Activated T-helper 17 cell treated with anti-CD3 and anti-CD28 coated beads, Interleukin-2, amount 50 U/mL, for 72 hours (primary cell): Measurements from ENCODE around the gene NRXN2. TPM values are rescaled to one million over a fixed set of nuclear protein-coding genes. Genes with fewer than 3 reads are reported as not detected.

Source experiments
- ATAC-seq: fragments of 150-1000 bp; cut with Tn5 transposase; replicated peaks from 2 replicates; pipeline ENCODE4 v1.10.0; 2021; ENCODE audit warnings: mild to moderate bottlenecking, moderate library complexity
- H3K27ac Mint-ChIP-seq: one replicate; pipeline ENCODE4 v1.8.0; 2022; ENCODE audit warnings: mixed read lengths
- H3K27me3 Mint-ChIP-seq: one replicate; pipeline ENCODE4 v1.8.0; 2022; ENCODE audit warnings: mixed read lengths
- H3K36me3 Mint-ChIP-seq: one replicate; pipeline ENCODE4 v1.8.0; 2022; ENCODE audit warnings: low read depth, mild to moderate bottlenecking, mixed read lengths
- H3K4me1 Mint-ChIP-seq: one replicate; pipeline ENCODE4 v1.8.0; 2022; ENCODE audit warnings: mixed read lengths
- H3K4me3 Mint-ChIP-seq: one replicate; pipeline ENCODE4 v1.8.0; 2022; ENCODE audit warnings: mild to moderate bottlenecking, mixed read lengths
- H3K9me3 Mint-ChIP-seq: one replicate; pipeline ENCODE4 v1.8.0; 2022; ENCODE audit warnings: mixed read lengths
- total RNA-seq, 2 donors: library from RNA; stranded (reverse); gene quantifications; one replicate each; pipeline ENCODE4 v1.2.3, GENCODE V29; 2022

The NRXN2 gene
- total RNA-seq, 2 donors from 2014 or later = 0.11 to 1.2 TPM

- H3K27me3 Mint-ChIP-seq = no peaks in the 10 kb centered on the region
- no peaks in the 10 kb centered on the region for H3K36me3 Mint-ChIP-seq
- H3K4me3 Mint-ChIP-seq = no peak overlapping the region
- H3K9me3 Mint-ChIP-seq = no peaks in the 10 kb centered on the region
- peaks cover 4% of the 10 kb centered on the region for H3K4me1 Mint-ChIP-seq
- no peak for ATAC-seq
- H3K27ac Mint-ChIP-seq = no peak overlapping the region
These were observed 30.0 kb upstream of the NRXN2 start for GRCh38 chr11:64753019-64753379.

DNA sequence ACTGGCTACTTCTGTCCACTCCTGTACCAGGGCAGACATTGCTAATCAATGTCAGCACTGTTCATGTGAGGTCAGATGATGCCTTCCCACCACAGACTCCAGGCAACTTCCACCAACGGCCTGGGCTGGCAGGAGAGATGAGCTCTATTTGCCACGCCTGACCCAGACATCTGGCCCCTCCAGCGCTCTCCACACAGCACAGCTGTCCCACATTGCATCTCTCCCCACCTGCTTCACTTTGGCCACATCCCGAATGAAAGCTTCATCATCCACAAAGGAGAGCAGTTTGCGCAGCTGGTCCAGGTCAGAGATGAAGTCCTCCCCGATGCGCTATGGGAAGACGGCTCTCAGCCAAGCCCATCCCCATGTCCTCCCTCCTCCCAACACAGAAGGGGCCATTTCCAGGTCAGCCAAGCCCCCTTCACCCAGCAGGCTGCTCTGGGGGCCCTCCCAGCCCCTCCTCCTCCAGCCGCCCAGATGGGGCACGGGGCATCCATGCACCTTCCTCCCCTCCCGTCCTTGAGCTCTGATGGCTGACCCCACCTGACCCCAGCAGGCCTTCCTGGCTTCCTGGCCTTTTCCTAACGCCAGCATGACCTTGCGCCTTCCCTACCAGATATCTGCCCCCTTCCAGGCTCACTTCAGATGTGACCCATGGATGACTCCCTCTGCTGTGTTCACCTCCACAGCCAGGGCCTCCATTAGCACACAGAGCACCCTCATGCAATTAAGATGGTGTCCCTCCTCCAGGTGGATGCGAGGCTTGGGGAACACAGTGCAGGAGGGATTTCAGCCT is 29.4 kb upstream of the NRXN2 start:
- no peak for ATAC-seq
- Mint-ChIP-seq H3K27ac (no peak overlapping the region), H3K36me3 (no peaks in the 10 kb centered on the region), H3K27me3 (no peaks in the 10 kb centered on the region), H3K4me1 (peaks cover 4% of the 10 kb centered on the region), H3K4me3 (no peak overlapping the region), H3K9me3 (no peaks in the 10 kb centered on the region)

- H3K27me3 Mint-ChIP-seq = no peaks in the 10 kb centered on the region
- no peaks in the 10 kb centered on the region for H3K9me3 Mint-ChIP-seq
These were observed 28.6 kb upstream of the NRXN2 start for GRCh38 chr11:64751580-64751979.

DNA sequence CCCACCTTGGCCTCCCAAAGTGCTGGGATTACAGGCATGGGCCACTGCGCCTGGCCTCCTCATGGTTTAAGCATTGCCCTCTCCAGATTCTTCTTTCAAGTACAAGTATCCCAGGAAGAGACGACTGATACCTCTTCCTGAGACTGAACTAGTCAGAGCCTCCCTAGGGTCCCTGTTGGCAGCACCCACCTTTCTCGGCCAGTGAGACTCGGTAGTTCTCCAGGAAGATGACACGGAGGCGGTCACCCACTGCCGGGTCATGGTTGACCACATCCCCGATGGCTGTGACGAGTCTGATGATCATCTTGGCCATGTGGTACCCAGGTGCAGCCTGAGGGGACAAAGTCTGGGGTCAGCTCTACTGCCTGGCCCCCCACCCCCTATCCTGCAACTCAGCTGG is 28.1 kb upstream of the NRXN2 start:
- Mint-ChIP-seq H3K36me3 (no peaks in the 10 kb centered on the region), H3K4me1 (peaks cover 4% of the 10 kb centered on the region), H3K27ac (no peak overlapping the region), H3K9me3 (no peaks in the 10 kb centered on the region), H3K4me3 (no peak overlapping the region), H3K27me3 (no peaks in the 10 kb centered on the region)
- no peak for ATAC-seq

More at GRCh38 chr11:64751580-64751979, 28.6 kb upstream of the NRXN2 start:
- Mint-ChIP-seq H3K4me3 (no peak overlapping the region), H3K36me3 (no peaks in the 10 kb centered on the region), H3K4me1 (peaks cover 4% of the 10 kb centered on the region), H3K27ac (no peak overlapping the region)
- no peak for ATAC-seq

DNA sequence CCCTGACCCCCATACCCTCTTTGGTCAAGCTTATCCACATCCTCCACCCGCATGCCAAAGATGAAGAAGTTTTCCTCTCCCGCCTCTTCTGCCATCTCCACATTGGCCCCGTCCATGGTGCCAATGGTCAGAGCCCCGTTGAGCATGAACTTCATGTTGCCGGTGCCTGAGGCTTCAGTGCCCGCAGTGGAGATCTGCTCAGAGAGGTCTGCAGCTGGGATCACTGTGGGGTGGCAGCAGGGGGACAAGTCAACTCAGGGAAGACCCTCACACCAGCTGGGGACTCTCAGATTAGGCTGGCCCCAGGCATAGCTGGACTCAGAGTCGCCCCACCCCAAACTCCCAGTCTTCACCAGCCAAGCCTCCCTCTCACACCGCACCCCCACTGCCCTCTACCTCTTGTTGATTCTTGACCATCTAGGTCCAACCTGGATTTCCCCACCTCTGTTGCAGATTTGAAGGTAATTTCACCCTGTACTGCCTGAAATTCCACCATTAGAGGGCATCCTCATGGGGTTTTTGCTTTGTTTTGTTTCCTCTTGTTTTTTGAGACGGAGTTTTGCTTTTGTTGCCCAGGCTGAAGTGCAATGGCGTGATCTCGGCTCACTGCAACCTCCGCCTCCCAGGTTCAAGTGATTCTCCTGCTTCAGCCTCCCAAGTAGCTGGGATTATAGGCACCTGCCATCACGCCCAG is 27.5 kb upstream of the NRXN2 start:
- no peak overlapping the region for H3K27ac Mint-ChIP-seq
- no peaks in the 10 kb centered on the region for H3K9me3 Mint-ChIP-seq
- ATAC-seq = no peak
- no peak overlapping the region for H3K4me3 Mint-ChIP-seq
- peaks cover 4% of the 10 kb centered on the region for H3K4me1 Mint-ChIP-seq
- no peaks in the 10 kb centered on the region for H3K36me3 Mint-ChIP-seq
- no peaks in the 10 kb centered on the region for H3K27me3 Mint-ChIP-seq

DNA sequence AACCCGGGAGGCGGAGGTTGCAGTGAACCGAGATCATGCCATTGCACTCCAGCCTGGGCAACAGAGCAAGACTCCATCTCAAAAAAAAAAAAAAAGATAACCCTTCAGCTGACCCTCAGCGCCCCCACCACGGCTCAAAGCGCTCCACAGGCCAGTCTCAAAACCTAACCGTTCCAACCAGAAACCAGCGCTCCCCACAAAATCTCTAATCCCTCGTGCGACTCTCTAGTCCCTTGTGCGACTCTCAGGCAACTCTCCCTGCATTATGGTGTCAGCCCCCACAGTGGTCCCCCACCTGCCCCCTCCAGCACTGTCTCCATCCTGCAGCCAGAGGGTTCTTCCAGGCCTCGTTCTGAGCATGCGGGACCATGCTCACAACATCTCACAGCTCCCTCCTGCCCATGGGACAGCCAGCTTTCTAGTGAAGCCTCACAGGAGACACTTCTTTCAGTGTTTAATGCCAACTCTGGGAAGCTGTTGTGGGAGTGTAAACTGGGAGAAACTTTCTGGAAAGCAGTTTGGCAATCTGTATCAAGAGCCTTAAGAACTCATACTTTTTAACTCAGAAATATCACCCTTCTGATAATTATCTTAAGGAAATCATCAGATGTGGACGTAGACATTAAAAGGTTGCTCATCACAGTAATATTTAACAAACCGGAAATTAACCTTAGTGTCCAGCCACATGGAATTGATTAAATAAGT is 25.1 kb upstream of the NRXN2 start:
- H3K36me3 Mint-ChIP-seq = no peaks in the 10 kb centered on the region
- no peak overlapping the region for H3K27ac Mint-ChIP-seq
- H3K27me3 Mint-ChIP-seq = no peaks in the 10 kb centered on the region
- peaks cover 13% of the 10 kb centered on the region for H3K4me1 Mint-ChIP-seq
- no peak overlapping the region for H3K4me3 Mint-ChIP-seq
- no peak for ATAC-seq
- H3K9me3 Mint-ChIP-seq = no peaks in the 10 kb centered on the region

DNA sequence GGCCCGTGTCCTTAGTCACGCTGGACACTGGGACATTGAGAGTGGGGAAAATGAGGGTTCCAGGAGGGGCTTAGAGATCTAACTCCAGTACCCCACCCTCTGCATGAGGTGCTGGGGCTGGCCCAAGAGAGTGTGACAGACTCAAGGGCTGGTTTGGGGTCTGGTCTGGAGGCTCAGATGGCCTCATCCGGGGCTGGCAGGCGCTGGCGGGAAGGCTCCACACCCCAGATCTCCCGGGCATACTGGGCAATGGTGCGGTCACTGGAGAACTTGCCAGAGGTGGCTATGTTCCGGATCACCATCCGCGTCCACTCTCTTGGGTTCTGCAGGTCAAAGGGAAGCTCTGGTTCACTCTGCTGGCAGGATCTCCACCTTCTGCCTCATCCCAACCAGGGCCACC is 23.5 kb upstream of the NRXN2 start:
- Mint-ChIP-seq H3K4me1 (peaks cover 13% of the 10 kb centered on the region), H3K27ac (no peak overlapping the region), H3K36me3 (no peaks in the 10 kb centered on the region), H3K27me3 (no peaks in the 10 kb centered on the region), H3K9me3 (no peaks in the 10 kb centered on the region), H3K4me3 (no peak overlapping the region)
- no peak for ATAC-seq

DNA sequence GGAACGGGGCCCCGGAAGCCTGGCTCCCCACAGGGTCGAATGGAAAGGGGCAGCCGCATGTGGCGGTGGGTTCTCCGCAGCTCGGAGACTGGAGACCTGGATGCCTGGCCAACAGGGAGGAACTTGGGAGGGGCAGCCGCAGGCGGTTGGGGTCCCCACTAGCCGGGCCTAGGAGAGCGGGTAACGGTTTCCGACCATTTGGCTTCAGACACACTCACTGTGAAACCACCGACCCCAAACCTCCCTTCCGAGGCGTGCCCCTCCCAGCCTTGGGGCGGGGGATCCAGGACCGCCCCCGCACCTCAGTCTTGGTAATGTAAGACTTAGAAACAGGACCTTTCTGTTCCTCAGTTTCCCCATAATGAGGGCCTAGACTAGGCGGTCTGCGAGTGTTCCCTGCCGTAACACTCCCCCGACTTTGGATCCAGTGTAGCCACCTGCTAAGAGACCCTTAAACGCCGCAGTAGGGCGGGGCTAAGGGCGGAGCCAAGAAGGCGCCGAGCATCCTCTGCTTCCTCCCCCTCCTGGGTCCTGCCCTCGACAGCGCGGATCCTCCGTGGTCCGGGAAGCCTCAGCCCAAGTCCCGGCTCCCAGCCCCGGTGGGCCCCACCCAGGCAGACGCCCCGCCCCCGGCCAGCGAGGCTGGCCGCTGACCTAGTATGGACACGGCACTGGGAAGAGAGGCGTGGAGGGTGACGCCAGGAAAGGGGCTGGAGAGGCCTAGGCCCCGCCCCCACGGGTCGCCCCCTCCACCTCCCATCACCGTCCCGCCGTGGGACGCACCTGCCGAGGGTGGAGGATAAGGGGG is 22.7 kb upstream of the NRXN2 start:
- peak; percentile 22 for ATAC-seq
- Mint-ChIP-seq H3K9me3 (no peaks in the 10 kb centered on the region), H3K27me3 (no peaks in the 10 kb centered on the region), H3K36me3 (no peaks in the 10 kb centered on the region), H3K4me3 (peak overlapping the region; percentile 83), H3K4me1 (peaks cover 10% of the 10 kb centered on the region), H3K27ac (peak overlapping the region; percentile 82)

GRCh38 chr11:64745189-64745520 is 22.2 kb upstream of the NRXN2 start:
- H3K36me3 Mint-ChIP-seq = no peaks in the 10 kb centered on the region
- peaks cover 14% of the 10 kb centered on the region for H3K4me1 Mint-ChIP-seq
- peak overlapping the region; percentile 82 for H3K27ac Mint-ChIP-seq
- ATAC-seq = peak; percentile 15
- no peaks in the 10 kb centered on the region for H3K27me3 Mint-ChIP-seq
- H3K4me3 Mint-ChIP-seq = peak overlapping the region; percentile 83
- no peaks in the 10 kb centered on the region for H3K9me3 Mint-ChIP-seq

DNA sequence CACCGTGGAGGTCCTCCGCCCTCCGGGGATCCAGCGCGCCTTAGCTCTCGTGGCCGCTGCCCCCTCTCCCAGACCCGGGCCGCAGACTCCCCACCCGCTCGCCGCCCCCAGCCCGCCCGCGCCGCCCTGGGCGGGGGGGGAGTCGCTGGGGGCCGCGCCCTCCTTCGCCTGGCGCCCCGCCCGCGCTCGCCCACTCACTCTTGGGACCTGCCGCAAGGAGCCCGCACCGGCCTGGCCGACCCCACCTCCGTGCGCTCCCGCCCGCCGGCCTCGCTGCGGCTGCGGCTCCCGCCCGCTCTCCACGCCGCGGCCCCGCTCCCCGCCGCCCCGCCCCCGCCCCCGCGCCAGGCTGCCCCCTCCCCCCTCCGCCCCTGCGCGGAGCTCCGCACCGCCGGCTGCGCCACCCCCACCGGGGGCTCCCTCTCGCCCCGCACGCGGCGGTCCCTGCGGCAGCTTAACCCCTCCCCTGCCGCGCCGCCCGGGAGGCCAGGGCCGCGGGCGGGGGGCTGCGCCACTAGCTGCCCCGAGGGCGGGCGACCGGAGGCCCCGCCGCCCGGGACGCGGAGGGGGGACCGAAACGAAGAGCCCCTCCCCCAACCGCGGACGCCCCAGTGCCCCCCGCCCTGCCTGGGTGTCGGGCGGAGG is 21.7 kb upstream of the NRXN2 start:
- no peaks in the 10 kb centered on the region for H3K9me3 Mint-ChIP-seq
- no peak for ATAC-seq
- H3K27me3 Mint-ChIP-seq = no peaks in the 10 kb centered on the region
- peaks cover 14% of the 10 kb centered on the region for H3K4me1 Mint-ChIP-seq
- peak overlapping the region; percentile 82 for H3K27ac Mint-ChIP-seq
- H3K4me3 Mint-ChIP-seq = peak overlapping the region; percentile 94
- no peaks in the 10 kb centered on the region for H3K36me3 Mint-ChIP-seq

DNA sequence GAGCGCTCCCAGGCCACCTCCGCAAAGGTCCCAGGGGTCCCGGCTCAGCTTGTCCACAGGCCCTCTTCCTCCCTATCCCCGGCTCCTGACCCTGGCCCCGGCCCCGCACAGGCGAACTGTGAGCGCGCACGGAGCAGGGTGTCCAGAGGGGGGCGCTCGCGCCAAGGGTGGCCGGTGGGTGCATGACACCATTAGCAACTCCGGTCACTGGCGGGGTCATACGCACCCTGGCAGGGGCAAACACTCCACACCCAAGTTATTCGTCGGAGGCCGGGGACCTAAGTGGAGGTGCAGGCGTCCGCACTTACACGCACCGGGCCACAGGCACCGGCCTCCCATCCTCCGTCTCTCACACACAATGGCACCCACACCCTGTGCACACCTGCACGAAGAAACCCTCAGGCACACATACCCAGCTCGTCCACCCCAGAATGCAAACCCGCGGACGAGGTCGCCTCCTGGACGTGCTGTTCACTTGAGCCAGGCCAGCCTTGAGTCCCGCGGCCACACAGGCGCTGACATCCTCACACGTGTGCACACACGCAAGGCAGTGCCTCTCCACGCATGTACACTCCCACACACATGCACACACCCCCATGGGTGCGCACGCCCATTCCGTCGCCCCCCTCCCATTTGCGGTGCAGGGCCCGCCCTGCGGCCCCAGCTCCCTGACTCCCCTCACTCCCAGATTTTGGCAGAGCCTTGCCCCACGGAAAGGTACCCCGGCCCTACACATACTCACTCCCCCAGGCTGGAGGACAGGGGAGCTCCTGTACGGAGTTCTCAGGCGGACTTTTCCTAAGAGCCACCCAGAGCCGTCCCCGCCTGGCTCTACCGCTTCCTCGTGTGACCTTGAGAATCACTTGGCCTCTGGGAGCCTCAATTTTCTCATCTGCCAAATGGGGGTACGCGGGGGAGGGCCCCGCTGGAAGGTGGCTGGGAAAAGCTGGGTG is 20.9 kb upstream of the NRXN2 start, which contains the start of gene RASGRP2:
TSS of gene RASGRP2 (minus strand) at position 552 of the 953 bp plus-strand sequence. CDS start 1,276 bp downstream, outside the sequence.
- peak within 1 kb of the TSS; percentile 94 for H3K4me3 Mint-ChIP-seq
- no peaks in the 10 kb centered on the region for H3K9me3 Mint-ChIP-seq
- no peaks in the 10 kb centered on the region for H3K36me3 Mint-ChIP-seq
- H3K27me3 Mint-ChIP-seq = no peaks in the 10 kb centered on the region
- H3K27ac Mint-ChIP-seq = peak within 1 kb of the TSS; percentile 82
- ATAC-seq = peak; percentile 51
- peaks cover 14% of the 10 kb centered on the region for H3K4me1 Mint-ChIP-seq

GRCh38 chr11:64742889-64743590 is 20.0 kb upstream of the NRXN2 start:
- H3K4me3 Mint-ChIP-seq = peak overlapping the region; percentile 94
- peak; percentile 67 for ATAC-seq

More at GRCh38 chr11:64742889-64743590, 20.0 kb upstream of the NRXN2 start:
- Mint-ChIP-seq H3K4me1 (peaks cover 14% of the 10 kb centered on the region), H3K9me3 (no peaks in the 10 kb centered on the region), H3K27ac (no peak overlapping the region), H3K36me3 (peaks cover under 1% of the 10 kb centered on the region), H3K27me3 (no peaks in the 10 kb centered on the region)
